Thyroid gland (tissue), 4 donors: Measurements from ENCODE around the gene SGCD.

Experiments
- POLR2A ChIP-seq, 2 donors: fragments of 450-650 bp; IDR thresholded peaks; one replicate each; pipeline ENCODE4 v1.6.1; 2017; ENCODE audit warnings: antibody characterized with exemption in 2 of 2, mild to moderate bottlenecking in 2 of 2, moderate library complexity in 1 of 2
- TF ChIP-seq, protein P1 (sequence below), 6 experiments: fragments of 200-600 bp in 3 of 6; fragments of 450-650 bp in 3 of 6; sonication (generic) in 3 of 6; IDR thresholded peaks; one replicate each; pipeline ENCODE4 v1.5.1; 2016 to 2019; ENCODE audit warnings: antibody characterized with exemption in 6 of 6, mild to moderate bottlenecking in 2 of 6, inconsistent platforms in 1 of 6, moderate library complexity in 1 of 6

DNA sequence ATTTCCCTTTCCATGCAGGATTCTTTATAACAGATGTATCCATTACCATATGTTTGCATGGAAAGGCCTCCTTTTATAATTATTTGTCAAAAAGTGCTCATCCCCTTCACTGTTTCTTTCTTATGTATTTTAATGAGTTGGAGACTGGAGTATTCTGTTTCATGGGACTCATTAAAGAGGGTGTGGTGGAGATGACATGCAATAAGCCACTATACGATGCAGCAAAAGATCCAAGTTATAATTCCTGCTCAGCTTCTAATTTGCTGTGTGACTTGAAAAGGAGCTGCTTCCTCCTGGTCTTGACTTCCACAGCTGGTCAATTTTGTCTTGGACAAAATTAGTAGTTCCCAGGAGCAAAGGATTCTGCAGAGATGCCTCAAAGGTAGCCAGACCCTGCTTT lies 13.9 kb downstream of the SGCD start:
- TF ChIP-seq, protein P1, sequence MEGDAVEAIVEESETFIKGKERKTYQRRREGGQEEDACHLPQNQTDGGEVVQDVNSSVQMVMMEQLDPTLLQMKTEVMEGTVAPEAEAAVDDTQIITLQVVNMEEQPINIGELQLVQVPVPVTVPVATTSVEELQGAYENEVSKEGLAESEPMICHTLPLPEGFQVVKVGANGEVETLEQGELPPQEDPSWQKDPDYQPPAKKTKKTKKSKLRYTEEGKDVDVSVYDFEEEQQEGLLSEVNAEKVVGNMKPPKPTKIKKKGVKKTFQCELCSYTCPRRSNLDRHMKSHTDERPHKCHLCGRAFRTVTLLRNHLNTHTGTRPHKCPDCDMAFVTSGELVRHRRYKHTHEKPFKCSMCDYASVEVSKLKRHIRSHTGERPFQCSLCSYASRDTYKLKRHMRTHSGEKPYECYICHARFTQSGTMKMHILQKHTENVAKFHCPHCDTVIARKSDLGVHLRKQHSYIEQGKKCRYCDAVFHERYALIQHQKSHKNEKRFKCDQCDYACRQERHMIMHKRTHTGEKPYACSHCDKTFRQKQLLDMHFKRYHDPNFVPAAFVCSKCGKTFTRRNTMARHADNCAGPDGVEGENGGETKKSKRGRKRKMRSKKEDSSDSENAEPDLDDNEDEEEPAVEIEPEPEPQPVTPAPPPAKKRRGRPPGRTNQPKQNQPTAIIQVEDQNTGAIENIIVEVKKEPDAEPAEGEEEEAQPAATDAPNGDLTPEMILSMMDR (IDR thresholded peaks at IDR 0.05): no peak
- TF ChIP-seq POLR2A (IDR thresholded peaks at IDR 0.05): no peak
